ENCODE data around the gene FKBP6.
A peak's percentile ranks its signal among the peaks of the same experiment; 100 is the strongest.
"Not testable (repeated sequence)": the region's sequence is repeated elsewhere in the genome, so short reads cannot be mapped to it uniquely, and the experiment has no call there.

Gene FKBP6

GRCh38 chr7:73312831-73313520 lies 15.0 kb upstream of the FKBP6 start:
- Mint-ChIP-seq H3K4me1 (ENCODE audit: low read depth) (peaks cover 8% of the 10 kb centered on the region), H3K36me3 (ENCODE audit: low read depth) (peaks cover 4% of the 10 kb centered on the region), H3K27me3 (ENCODE audit: low read depth) (no peaks in the 10 kb centered on the region), H3K4me3 (no peak overlapping the region), H3K9me3 (no peaks in the 10 kb centered on the region), H3K27ac (no peak overlapping the region)
- DNase-seq (ENCODE audit: low spot score), result no peak

- Mint-ChIP-seq H3K4me3 (no peak overlapping the region), H3K27me3 (ENCODE audit: low read depth) (no peaks in the 10 kb centered on the region), H3K36me3 (ENCODE audit: low read depth) (peaks cover 1% of the 10 kb centered on the region), H3K4me1 (ENCODE audit: low read depth) (peaks cover 5% of the 10 kb centered on the region), H3K27ac (no peak overlapping the region), H3K9me3 (no peaks in the 10 kb centered on the region)
- DNase-seq (ENCODE audit: low spot score), result no peak
Observed at GRCh38 chr7:73313521-73313906, 14.4 kb upstream of the FKBP6 start.

- Mint-ChIP-seq H3K36me3 (ENCODE audit: low read depth) (no peaks in the 10 kb centered on the region), H3K27me3 (ENCODE audit: low read depth) (no peaks in the 10 kb centered on the region), H3K9me3 (no peaks in the 10 kb centered on the region), H3K4me3 (no peak overlapping the region), H3K27ac (no peak overlapping the region), H3K4me1 (ENCODE audit: low read depth) (peaks cover under 1% of the 10 kb centered on the region)
- DNase-seq (ENCODE audit: low spot score), result no peak
Observed at GRCh38 chr7:73314271-73314670, 13.7 kb upstream of the FKBP6 start.

GRCh38 chr7:73316521-73316920 lies 11.4 kb upstream of the FKBP6 start:
- no peaks in the 10 kb centered on the region for H3K27me3 Mint-ChIP-seq (ENCODE audit: low read depth)
- no peak overlapping the region for H3K4me3 Mint-ChIP-seq
- no peaks in the 10 kb centered on the region for H3K4me1 Mint-ChIP-seq (ENCODE audit: low read depth)
- no peak for DNase-seq (ENCODE audit: low spot score)
- no peaks in the 10 kb centered on the region for H3K9me3 Mint-ChIP-seq
- no peaks in the 10 kb centered on the region for H3K36me3 Mint-ChIP-seq (ENCODE audit: low read depth)
- H3K27ac Mint-ChIP-seq, result no peak overlapping the region

GRCh38 chr7:73318656-73319204 lies 9.2 kb upstream of the FKBP6 start:
- H3K9me3 Mint-ChIP-seq; H3K4me1 Mint-ChIP-seq (ENCODE audit: low read depth); H3K27ac Mint-ChIP-seq; H3K4me3 Mint-ChIP-seq; H3K27me3 Mint-ChIP-seq (ENCODE audit: low read depth); H3K36me3 Mint-ChIP-seq (ENCODE audit: low read depth); DNase-seq (ENCODE audit: low spot score): not testable (repeated sequence)

GRCh38 chr7:73319541-73319940 lies 8.4 kb upstream of the FKBP6 start:
- DNase-seq (ENCODE audit: low spot score); H3K27me3 Mint-ChIP-seq (ENCODE audit: low read depth); H3K9me3 Mint-ChIP-seq; H3K36me3 Mint-ChIP-seq (ENCODE audit: low read depth); H3K4me3 Mint-ChIP-seq; H3K27ac Mint-ChIP-seq; H3K4me1 Mint-ChIP-seq (ENCODE audit: low read depth): not testable (repeated sequence)

GRCh38 chr7:73320009-73320408 lies 8.0 kb upstream of the FKBP6 start:
- H3K9me3 Mint-ChIP-seq; H3K27ac Mint-ChIP-seq; H3K27me3 Mint-ChIP-seq (ENCODE audit: low read depth); H3K4me1 Mint-ChIP-seq (ENCODE audit: low read depth); H3K36me3 Mint-ChIP-seq (ENCODE audit: low read depth); H3K4me3 Mint-ChIP-seq; DNase-seq (ENCODE audit: low spot score): not testable (repeated sequence)

GRCh38 chr7:73323434-73324080 lies 4.4 kb upstream of the FKBP6 start:
- H3K4me1 Mint-ChIP-seq (ENCODE audit: low read depth); DNase-seq (ENCODE audit: low spot score); H3K9me3 Mint-ChIP-seq; H3K27me3 Mint-ChIP-seq (ENCODE audit: low read depth); H3K27ac Mint-ChIP-seq; H3K36me3 Mint-ChIP-seq (ENCODE audit: low read depth): not testable (repeated sequence)
- H3K4me3 Mint-ChIP-seq, result peak overlapping the region; percentile 68

GRCh38 chr7:73324081-73324845 lies 3.7 kb upstream of the FKBP6 start:
- not testable (repeated sequence) for H3K27me3 Mint-ChIP-seq (ENCODE audit: low read depth); H3K4me1 Mint-ChIP-seq (ENCODE audit: low read depth); H3K27ac Mint-ChIP-seq; H3K9me3 Mint-ChIP-seq; H3K36me3 Mint-ChIP-seq (ENCODE audit: low read depth)
- H3K4me3 Mint-ChIP-seq, result peak overlapping the region; percentile 68
- peak; percentile 30 for DNase-seq (ENCODE audit: low spot score)

GRCh38 chr7:73325424-73325823 lies 2.5 kb upstream of the FKBP6 start:
- not testable (repeated sequence) for H3K4me1 Mint-ChIP-seq (ENCODE audit: low read depth); DNase-seq (ENCODE audit: low spot score); H3K4me3 Mint-ChIP-seq; H3K27me3 Mint-ChIP-seq (ENCODE audit: low read depth); H3K27ac Mint-ChIP-seq; H3K9me3 Mint-ChIP-seq; H3K36me3 Mint-ChIP-seq (ENCODE audit: low read depth)

GRCh38 chr7:73327449-73327848 lies 512 bp upstream of the FKBP6 start:
- H3K36me3 Mint-ChIP-seq (ENCODE audit: low read depth); DNase-seq (ENCODE audit: low spot score); H3K9me3 Mint-ChIP-seq; H3K27ac Mint-ChIP-seq; H3K4me3 Mint-ChIP-seq; H3K27me3 Mint-ChIP-seq (ENCODE audit: low read depth); H3K4me1 Mint-ChIP-seq (ENCODE audit: low read depth): not testable (repeated sequence)

GRCh38 chr7:73328696-73329095 lies 735 bp downstream of the FKBP6 start:
- no peaks in the 10 kb centered on the region for H3K9me3 Mint-ChIP-seq
- H3K4me3 Mint-ChIP-seq, result no peak overlapping the region
- H3K27me3 Mint-ChIP-seq (ENCODE audit: low read depth), result peaks cover 6% of the 10 kb centered on the region
- no peaks in the 10 kb centered on the region for H3K36me3 Mint-ChIP-seq (ENCODE audit: low read depth)
- peaks cover 3% of the 10 kb centered on the region for H3K4me1 Mint-ChIP-seq (ENCODE audit: low read depth)
- no peak for DNase-seq (ENCODE audit: low spot score)
- no peak overlapping the region for H3K27ac Mint-ChIP-seq

GRCh38 chr7:73329861-73330581 lies 2.1 kb downstream of the FKBP6 start:
- H3K27ac Mint-ChIP-seq, result no peak overlapping the region
- peaks cover 9% of the 10 kb centered on the region for H3K27me3 Mint-ChIP-seq (ENCODE audit: low read depth)
- DNase-seq (ENCODE audit: low spot score), result no peak
- H3K36me3 Mint-ChIP-seq (ENCODE audit: low read depth), result no peaks in the 10 kb centered on the region
- H3K9me3 Mint-ChIP-seq, result no peaks in the 10 kb centered on the region
- no peak overlapping the region for H3K4me3 Mint-ChIP-seq
- no peaks in the 10 kb centered on the region for H3K4me1 Mint-ChIP-seq (ENCODE audit: low read depth)

- Mint-ChIP-seq H3K9me3 (no peaks in the 10 kb centered on the region), H3K27me3 (ENCODE audit: low read depth) (peaks cover 9% of the 10 kb centered on the region), H3K36me3 (ENCODE audit: low read depth) (no peaks in the 10 kb centered on the region), H3K4me1 (ENCODE audit: low read depth) (no peaks in the 10 kb centered on the region), H3K4me3 (no peak overlapping the region), H3K27ac (no peak overlapping the region)
- DNase-seq (ENCODE audit: low spot score), result no peak
Observed at GRCh38 chr7:73330772-73331171, 2.8 kb downstream of the FKBP6 start.
